Ramos (cell line): Measurements from ENCODE around the gene COL6A3.

ENCODE experiments used
- in situ Hi-C: fragments of 300-500 bp; cut with MboI; formaldehyde crosslinking; loops from one replicate; pipeline ENCODE4 v1.14.3; 2022; ENCODE audit warnings: low sequenced_read_pairs; ENCODE audit not compliant: unreplicated experiment

The COL6A3 gene

DNA sequence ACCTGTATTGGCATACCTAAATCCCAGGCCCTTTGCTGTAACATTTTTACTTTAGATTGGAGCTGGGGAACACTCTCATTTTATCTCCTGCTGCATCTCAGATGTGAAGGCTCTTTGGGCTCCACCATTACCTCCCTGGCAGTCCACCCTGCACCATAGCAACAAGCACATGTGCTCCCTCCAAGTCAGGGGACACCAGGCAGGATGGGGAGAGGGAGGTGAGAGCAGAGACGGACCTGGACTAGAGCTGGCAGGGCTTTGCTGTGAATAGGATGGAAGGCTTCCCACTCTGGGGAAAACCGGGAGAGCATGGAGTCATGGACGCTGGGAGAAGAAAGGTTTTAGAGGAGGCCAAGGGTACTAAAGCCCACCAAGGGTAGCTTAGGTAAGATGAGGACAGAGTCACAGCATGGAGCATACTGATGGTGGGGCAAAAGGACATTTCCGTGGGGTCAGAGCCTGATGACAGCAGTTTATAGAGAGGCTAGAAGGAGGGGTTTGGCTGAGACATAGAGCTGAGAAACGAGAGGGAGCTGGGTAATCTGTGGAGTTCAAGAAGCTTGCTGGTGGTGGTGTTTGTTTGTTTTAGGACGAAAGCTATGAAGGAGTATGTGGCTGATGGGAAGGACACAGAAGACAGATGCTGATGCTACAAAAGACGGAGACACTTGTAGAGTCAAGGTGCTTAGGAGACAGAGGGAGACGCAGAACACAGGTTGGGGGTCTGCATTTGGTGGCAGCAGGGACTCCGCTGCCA is 134.8 kb downstream of the COL6A3 start:
- in situ Hi-C loops, result no loop called here

DNA sequence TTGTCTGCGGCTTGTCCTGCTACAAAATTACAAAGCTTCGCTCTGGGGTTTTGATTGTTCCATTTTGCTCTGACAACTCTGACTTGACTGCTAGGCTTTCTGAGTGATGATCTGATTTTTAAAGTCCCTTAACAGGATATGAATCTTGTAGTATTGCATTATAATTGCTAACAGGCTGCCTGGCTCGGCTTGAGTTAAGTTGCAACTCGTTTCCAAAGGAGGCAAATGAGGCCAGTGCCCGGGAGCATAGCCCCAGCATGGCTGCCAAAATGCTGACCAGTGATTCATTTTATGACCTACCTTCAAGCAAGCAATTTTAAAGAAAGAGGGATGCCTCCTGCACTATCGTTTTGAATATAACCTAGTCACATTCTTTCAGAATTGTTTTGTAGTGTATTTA is 135.4 kb downstream of the COL6A3 start:
- in situ Hi-C loops, result no loop called here

DNA sequence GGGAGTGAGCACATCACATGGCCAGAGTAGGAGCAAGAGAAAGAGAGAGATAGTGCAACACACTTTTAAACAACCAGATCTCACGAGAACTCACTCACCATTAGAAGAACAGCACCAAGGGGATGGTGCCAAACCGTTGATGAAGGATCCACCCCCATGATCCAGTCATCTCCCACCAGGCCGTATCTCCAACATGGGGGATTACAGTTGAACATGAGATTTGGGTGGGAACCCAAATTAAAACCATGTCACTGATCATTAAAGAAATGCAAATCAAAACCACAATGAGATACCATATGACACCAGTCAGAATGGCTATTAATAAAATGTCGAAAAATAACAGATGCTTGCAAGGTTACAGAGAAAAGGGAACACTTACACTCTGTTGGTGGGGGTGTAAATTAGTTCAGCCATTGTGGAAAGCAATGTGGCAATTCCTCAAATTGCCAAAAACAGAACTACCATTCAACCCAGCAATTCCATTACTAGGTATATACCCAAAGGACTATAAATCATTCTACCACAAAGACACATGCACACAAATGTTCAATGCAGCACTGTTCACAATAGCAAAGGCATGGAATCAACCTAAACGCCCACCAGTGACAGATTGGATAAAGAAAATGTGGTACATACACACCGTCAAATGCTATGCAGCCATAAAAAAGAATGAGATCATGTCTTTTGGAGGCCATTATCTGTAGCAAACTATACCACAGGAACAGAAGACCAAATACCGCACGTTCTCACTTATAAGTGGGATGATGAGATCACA is 137.1 kb downstream of the COL6A3 start:
- in situ Hi-C loops, result no loop called here
